Common myeloid progenitor, CD34-positive (primary cell): ENCODE measurements around the gene WDR59. TPM values are rescaled to one million over a fixed set of nuclear protein-coding genes. Genes with fewer than 3 reads are reported as not detected.

Source experiments
- CTCF ChIA-PET: fragments of 350-600 bp; sonication (Branson Sonifier 250); formaldehyde crosslinking; loops from one replicate; lab custom pipeline; 2021; ENCODE audit warnings: antibody characterized with exemption; lab: Charles Lee
- POLR2A ChIA-PET: fragments of 350-600 bp; sonication (Branson Sonifier 250); formaldehyde crosslinking; loops from one replicate; lab custom pipeline; 2021; ENCODE audit warnings: antibody characterized with exemption; lab: Charles Lee
- DNase-seq, 3 donors: peaks; one replicate each; pipeline versions ENCODE4 v3.0.0 to v3.0.0-alpha.2; 2013
- H3K27ac ChIP-seq, 2 experiments: 1 replicate in 1 of 2; 2 replicates in 1 of 2; pipeline ENCODE4 v1.7.0; 2013; ENCODE audit warnings: inconsistent platforms in 2 of 2, low read length in 2 of 2, mild to moderate bottlenecking in 2 of 2, low read depth in 1 of 2, moderate library complexity in 1 of 2; ENCODE audit not compliant: severe bottlenecking in 2 of 2, insufficient read depth in 1 of 2, poor library complexity in 1 of 2
- H3K27me3 ChIP-seq, 5 experiments: replicated peaks in 2 of 5; 1 replicate in 3 of 5; 2 replicates in 2 of 5; pipeline versions ENCODE4 v1.6.1 to v1.7.0; 2013; ENCODE audit warnings: low read length in 4 of 5, mild to moderate bottlenecking in 2 of 5, moderate library complexity in 2 of 5, inconsistent platforms in 1 of 5; ENCODE audit not compliant: insufficient read depth in 5 of 5, control insufficient read depth in 4 of 5
- H3K36me3 ChIP-seq, 4 experiments: 1 replicate in 2 of 4; 2 replicates in 2 of 4; pipeline versions ENCODE4 v1.6.1 to v1.7.0; 2013; ENCODE audit warnings: low read length in 3 of 4, control low read depth in 1 of 4, mild to moderate bottlenecking in 1 of 4; ENCODE audit not compliant: control insufficient read depth in 4 of 4, insufficient read depth in 4 of 4
- H3K4me1 ChIP-seq, 4 experiments: 1 replicate in 3 of 4; 2 replicates in 1 of 4; pipeline versions ENCODE4 v1.6.1 to v1.7.1; 2013; ENCODE audit warnings: low read length in 3 of 4, mild to moderate bottlenecking in 3 of 4, control low read depth in 1 of 4, inconsistent platforms in 1 of 4, moderate library complexity in 1 of 4; ENCODE audit not compliant: control insufficient read depth in 4 of 4, insufficient read depth in 4 of 4; ENCODE audit errors: control extremely low read depth in 1 of 4
- H3K4me3 ChIP-seq, 7 experiments: 1 replicate in 4 of 7; 2 replicates in 3 of 7; pipeline versions ENCODE4 v1.5.1 to v1.7.0; 2013; ENCODE audit warnings: mild to moderate bottlenecking in 7 of 7, low read length in 6 of 7, moderate library complexity in 6 of 7, inconsistent platforms in 2 of 7, low read depth in 2 of 7, control low read depth in 1 of 7; ENCODE audit not compliant: insufficient read depth in 4 of 7, control insufficient read depth in 1 of 7; ENCODE audit errors: extremely low read depth in 1 of 7
- H3K9me3 ChIP-seq, 5 experiments: 1 replicate in 4 of 5; 2 replicates in 1 of 5; pipeline versions ENCODE4 v1.6.1 to v1.7.1; 2013; ENCODE audit warnings: low read length in 4 of 5, mild to moderate bottlenecking in 2 of 5, inconsistent platforms in 1 of 5, low read depth in 1 of 5, moderate library complexity in 1 of 5; ENCODE audit not compliant: control insufficient read depth in 4 of 5, insufficient read depth in 2 of 5; ENCODE audit errors: control extremely low read depth in 1 of 5
- WGBS: methylation state at CpG from one replicate; pipeline ENCODE4 v1.1.5; 2013; ENCODE audit not compliant: insufficient coverage; 5-methylcytosine and 5-hydroxymethylcytosine counted together
- polyA plus RNA-seq: library from polyadenylated mRNA; unstranded; fragments of 120-200 nt; gene quantifications from one replicate; pipeline ENCODE4 v1.2.1, GENCODE V29; 2013

WDR59 gene
- 52.5 TPM for polyA plus RNA-seq

GRCh38 chr16:74984529-74985296 lies at the start of gene WDR59:
WDR59 (minus strand) TSS chr16:74985123; CDS start chr16:74985017, 106 bp downstream.
- peak within 1 kb of the TSS; percentile 33 to 81 for H3K27ac ChIP-seq
- no peaks in the 10 kb centered on the region for H3K9me3 ChIP-seq
- H3K27me3 ChIP-seq = no peaks in the 10 kb centered on the region
- peaks cover 0 to 1% (median 0%) of the 10 kb centered on the region in 4 experiments for H3K36me3 ChIP-seq
- CTCF ChIA-PET = interaction anchor here (0.8 to 2.8 kb wide), 4 partner anchors 13 to 127 kb away, joined by 3 to 12 read pairs (median 6); no protein-coding TSS in a partner anchor
- DNase-seq = peak; percentile 100
- peaks cover 0 to 17% (median 9%) of the 10 kb centered on the region in 4 experiments for H3K4me1 ChIP-seq
- H3K4me3 ChIP-seq = peak within 1 kb of the TSS; percentile 74 to 98 (median 95)
- under 1% methylated on average over 48 of the region's 68 CpGs for WGBS
- POLR2A ChIA-PET = interaction anchor here (1.3 kb wide), 1 partner anchor 13 kb away, joined by 3 read pairs; no protein-coding TSS in a partner anchor

- DNase-seq = no peak
- ChIA-PET CTCF (interaction anchor here (0.6 to 2.7 kb wide), 5 partner anchors 13 to 87 kb away, joined by 3 to 9 read pairs (median 3); no protein-coding TSS in a partner anchor), POLR2A (no interaction called here)
- H3K27me3 ChIP-seq = no peaks in the 10 kb centered on the region
- peaks cover 0 to 11% (median 0%) of the 10 kb centered on the region in 5 experiments for H3K9me3 ChIP-seq
- peaks cover 3 to 33% (median 21%) of the 10 kb centered on the region in 4 experiments for H3K4me1 ChIP-seq
- peaks cover 4 to 21% (median 9%) of the 10 kb centered on the region in 4 experiments for H3K36me3 ChIP-seq
- H3K4me3 ChIP-seq = no peak overlapping the region
- no peak overlapping the region for H3K27ac ChIP-seq
Observed at GRCh38 chr16:75032655-75033054, 47.7 kb upstream of the WDR59 start.

- Histone ChIP-seq H3K27ac (no peak overlapping the region), H3K36me3 (peaks cover 0 to 10% (median 3%) of the 10 kb centered on the region in 4 experiments), H3K27me3 (no peaks in the 10 kb centered on the region), H3K9me3 (peaks cover 0 to 2% (median 0%) of the 10 kb centered on the region in 5 experiments), H3K4me1 (peaks cover 8 to 41% (median 30%) of the 10 kb centered on the region in 4 experiments), H3K4me3 (no peak overlapping the region)
- CTCF ChIA-PET = interaction anchor here (0.8 to 2.1 kb wide), 4 partner anchors 11 to 16 kb away, joined by 3 to 6 read pairs (median 4); no protein-coding TSS in a partner anchor
- POLR2A ChIA-PET = no interaction called here
- no peak for DNase-seq
Observed at GRCh38 chr16:75029854-75030253, 44.9 kb upstream of the WDR59 start.

- Histone ChIP-seq H3K4me3 (no peak overlapping the region), H3K36me3 (peaks cover 0 to 10% (median 3%) of the 10 kb centered on the region in 4 experiments), H3K27ac (no peak overlapping the region), H3K9me3 (peaks cover 0 to 2% (median 0%) of the 10 kb centered on the region in 5 experiments), H3K4me1 (peaks cover 16 to 40% (median 33%) of the 10 kb centered on the region in 4 experiments), H3K27me3 (no peaks in the 10 kb centered on the region)
- 73% methylated on average over 3 of the region's 4 CpGs for WGBS
- ChIA-PET CTCF (interaction anchor here (1.1 to 1.8 kb wide), 5 partner anchors 10 to 82 kb away, joined by 3 to 6 read pairs (median 4); no protein-coding TSS in a partner anchor), POLR2A (no interaction called here)
- no peak for DNase-seq
Observed at GRCh38 chr16:75028544-75029135, 43.7 kb upstream of the WDR59 start.

GRCh38 chr16:75027520-75028300 lies 42.8 kb upstream of the WDR59 start:
- H3K27ac ChIP-seq = no peak overlapping the region

GRCh38 chr16:75026892-75027391 lies 42.0 kb upstream of the WDR59 start:
- Histone ChIP-seq H3K27ac (no peak overlapping the region), H3K27me3 (no peaks in the 10 kb centered on the region), H3K4me1 (peaks cover 13 to 42% (median 33%) of the 10 kb centered on the region in 4 experiments), H3K36me3 (peaks cover 0 to 10% (median 6%) of the 10 kb centered on the region in 4 experiments), H3K9me3 (peaks cover 0 to 2% (median 0%) of the 10 kb centered on the region in 5 experiments), H3K4me3 (no peak overlapping the region)
- ChIA-PET CTCF (interaction anchor here (0.7 to 3.2 kb wide), 3 partner anchors 8 to 41 kb away, joined by 3 to 20 read pairs (median 3); no protein-coding TSS in a partner anchor), POLR2A (no interaction called here)
- no peak for DNase-seq
- 80% methylated on average over 1 of the region's 2 CpGs for WGBS

More at GRCh38 chr16:75027520-75028300, 42.8 kb upstream of the WDR59 start:
- Histone ChIP-seq H3K36me3 (peaks cover 0 to 10% (median 5%) of the 10 kb centered on the region in 4 experiments), H3K27me3 (no peaks in the 10 kb centered on the region), H3K4me3 (no peak overlapping the region), H3K4me1 (peaks cover 13 to 42% (median 32%) of the 10 kb centered on the region in 4 experiments), H3K9me3 (peaks cover 0 to 2% (median 0%) of the 10 kb centered on the region in 5 experiments)
- WGBS = 81% methylated on average over 3 of the region's 6 CpGs
- ChIA-PET CTCF (interaction anchor here (0.7 to 3.2 kb wide), 6 partner anchors 8 to 83 kb away, joined by 3 to 20 read pairs (median 4); no protein-coding TSS in a partner anchor), POLR2A (no interaction called here)
- no peak for DNase-seq
